ENCODE results near the gene SIK3.

The SIK3 gene

GRCh38 chr11:117009905-117010605, 88.2 kb downstream of the SIK3 start:
- DNase-seq (ENCODE audit: low read depth, low spot score) = no peak

- DNase-seq (ENCODE audit: low read depth, low spot score) = no peak
Measured at GRCh38 chr11:117005758-117006157, 92.5 kb downstream of the SIK3 start.

- no peak for DNase-seq (ENCODE audit: low read depth, low spot score)
Measured at GRCh38 chr11:117002639-117003299, 95.5 kb downstream of the SIK3 start.

GRCh38 chr11:117000014-117000737, 98.1 kb downstream of the SIK3 start:
- no peak for DNase-seq (ENCODE audit: low read depth, low spot score)

GRCh38 chr11:116997071-116997470, 101.2 kb downstream of the SIK3 start:
- DNase-seq (ENCODE audit: low read depth, low spot score) = no peak

GRCh38 chr11:116994195-116994594, 104.0 kb downstream of the SIK3 start:
- DNase-seq (ENCODE audit: low read depth, low spot score) = no peak

GRCh38 chr11:116993599-116993998, 104.6 kb downstream of the SIK3 start:
- no peak for DNase-seq (ENCODE audit: low read depth, low spot score)

- no peak for DNase-seq (ENCODE audit: low read depth, low spot score)
Measured at GRCh38 chr11:116991491-116991890, 106.7 kb downstream of the SIK3 start.

GRCh38 chr11:116990811-116991210, 107.4 kb downstream of the SIK3 start:
- DNase-seq (ENCODE audit: low read depth, low spot score) = no peak

- DNase-seq (ENCODE audit: low read depth, low spot score) = no peak
Measured at GRCh38 chr11:116990061-116990473, 108.2 kb downstream of the SIK3 start.

GRCh38 chr11:116989184-116989583, 109.0 kb downstream of the SIK3 start:
- DNase-seq (ENCODE audit: low read depth, low spot score) = no peak

GRCh38 chr11:116986521-116987105, 111.6 kb downstream of the SIK3 start:
- DNase-seq (ENCODE audit: low read depth, low spot score) = no peak

- DNase-seq (ENCODE audit: low read depth, low spot score) = no peak
Measured at GRCh38 chr11:116984589-116984988, 113.6 kb downstream of the SIK3 start.

GRCh38 chr11:116984186-116984585, 114.0 kb downstream of the SIK3 start:
- DNase-seq (ENCODE audit: low read depth, low spot score) = no peak

- DNase-seq (ENCODE audit: low read depth, low spot score) = no peak
Measured at GRCh38 chr11:116981266-116981885, 116.9 kb downstream of the SIK3 start.

- DNase-seq (ENCODE audit: low read depth, low spot score) = no peak
Measured at GRCh38 chr11:116980136-116980793, 118.0 kb downstream of the SIK3 start.

GRCh38 chr11:116976941-116977570, 121.2 kb downstream of the SIK3 start:
- DNase-seq (ENCODE audit: low read depth, low spot score) = no peak

- DNase-seq (ENCODE audit: low read depth, low spot score) = no peak
Measured at GRCh38 chr11:116975661-116976060, 122.6 kb downstream of the SIK3 start.

GRCh38 chr11:116973270-116973669, 125.0 kb downstream of the SIK3 start:
- no peak for DNase-seq (ENCODE audit: low read depth, low spot score)

GRCh38 chr11:116972691-116973090, 125.5 kb downstream of the SIK3 start:
- no peak for DNase-seq (ENCODE audit: low read depth, low spot score)
